ENCODE measurements around the gene DIPK1A.
"Not testable (repeated sequence)": the region's sequence is repeated elsewhere in the genome, so short reads cannot be mapped to it uniquely, and the experiment has no call there.

Gene DIPK1A

DNA sequence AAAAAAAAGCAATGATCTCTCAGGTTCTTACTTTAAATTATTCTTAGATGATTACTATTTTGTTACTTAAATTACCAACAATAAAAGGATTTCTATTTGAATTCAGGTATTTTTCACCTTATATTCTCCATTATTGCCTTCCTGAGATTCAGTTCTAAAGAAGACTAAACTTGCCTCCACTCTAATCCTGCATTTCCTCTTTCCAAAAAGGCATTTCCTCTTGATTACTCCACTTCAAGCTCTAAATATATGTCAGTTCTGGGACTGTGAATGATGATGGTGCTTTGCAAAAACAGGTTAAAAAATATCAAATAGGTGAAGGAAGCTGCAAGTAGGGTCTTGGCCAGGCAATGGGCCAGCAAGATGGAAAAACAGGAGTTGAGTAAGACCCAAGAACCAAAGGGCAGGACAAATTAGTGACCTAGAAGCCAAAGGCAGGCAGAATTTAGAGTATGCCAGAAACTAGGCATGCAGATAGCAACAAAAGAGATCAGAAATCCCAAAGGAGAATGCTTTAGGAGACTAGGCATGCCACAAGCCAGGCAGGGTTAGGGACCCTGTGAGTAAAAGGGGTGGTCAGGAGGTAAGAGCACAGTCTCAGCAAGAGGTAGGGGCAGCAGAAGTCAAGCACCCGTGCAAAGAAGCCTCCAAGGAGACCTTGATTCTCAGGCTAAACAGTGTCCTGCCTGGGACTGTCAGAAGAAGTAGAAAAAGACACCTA lies 11.3 kb upstream of the DIPK1A start:
- no peak for TF ChIP-seq CTCF (IDR thresholded peaks at IDR 0.05; ENCODE audit: control extremely low read depth, extremely low read depth, low read depth, missing control alignments)
- ChIA-PET POLR2A (no interaction called here), CTCF (interaction anchor here (1.0 to 23.8 kb wide), 6 partner anchors 8 to 141 kb away, joined by 3 to 282 read pairs (median 6); partner anchors contain the start of genes DIPK1A and RPL5)
- DNase-seq (ENCODE audit: extremely low spot score), result no peak

DNA sequence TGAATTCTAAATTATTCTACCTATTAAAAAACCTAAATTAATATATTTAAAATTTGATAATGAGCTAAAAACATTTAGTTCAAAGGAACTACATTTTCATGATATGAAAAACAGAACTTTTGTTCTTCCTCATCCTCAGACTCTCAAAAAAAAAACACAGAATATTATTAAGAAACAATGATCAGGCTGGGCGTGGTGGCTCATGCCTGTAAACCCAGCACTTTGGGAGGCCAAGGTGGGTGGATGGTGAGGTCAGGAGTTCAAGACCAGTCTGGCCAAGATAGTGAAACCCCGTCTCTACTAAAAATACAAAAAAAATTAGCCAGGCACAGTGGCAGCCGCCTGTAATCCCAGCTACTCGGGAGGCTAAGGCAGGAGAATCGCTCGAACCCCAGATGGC lies 10.7 kb upstream of the DIPK1A start:
- POLR2A ChIA-PET; DNase-seq (ENCODE audit: extremely low spot score): not testable (repeated sequence)
- CTCF ChIA-PET, result interaction anchor here (1.0 to 23.8 kb wide), 4 partner anchors 9 to 113 kb away, joined by 3 to 282 read pairs (median 38); partner anchors contain the start of gene DIPK1A

DNA sequence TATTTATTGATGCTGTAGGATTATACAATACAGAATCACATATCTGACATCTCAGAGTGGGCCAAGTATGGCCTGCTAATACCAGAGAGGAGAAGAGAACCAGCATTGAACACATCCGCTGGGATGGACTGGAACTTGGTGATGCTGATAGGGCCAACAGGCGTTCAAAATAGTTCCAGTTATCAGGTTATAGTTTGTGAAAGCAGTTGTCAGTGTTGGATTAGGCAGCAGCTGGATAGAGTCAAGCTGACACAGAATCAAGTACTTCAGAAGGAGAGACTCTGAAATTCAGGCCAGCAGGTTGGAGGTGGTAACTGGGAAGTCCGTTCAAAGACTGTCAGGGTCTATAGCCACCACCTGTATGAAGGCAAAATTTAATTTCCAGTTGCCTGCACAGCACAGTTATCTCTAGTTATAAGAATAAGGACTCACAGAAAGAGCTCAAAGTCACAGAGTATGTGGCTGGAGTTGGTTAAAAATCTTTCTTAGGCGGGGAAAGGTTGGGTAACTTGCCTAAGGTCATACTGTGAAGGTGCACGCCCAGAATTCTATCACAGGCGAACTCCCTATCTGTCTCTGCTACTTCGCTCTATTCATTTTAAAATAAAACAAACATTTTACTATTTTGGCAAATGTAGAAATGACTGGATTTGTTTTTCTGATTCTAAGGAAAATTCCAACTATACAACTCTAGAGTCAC lies 9.9 kb upstream of the DIPK1A start:
- CTCF ChIA-PET, result interaction anchor here (1.0 to 23.8 kb wide), 6 partner anchors 10 to 113 kb away, joined by 3 to 282 read pairs (median 8); partner anchors contain the start of gene DIPK1A
- no peak for DNase-seq (ENCODE audit: extremely low spot score)
- POLR2A ChIA-PET, result no interaction called here
- no peak for TF ChIP-seq CTCF (IDR thresholded peaks at IDR 0.05; ENCODE audit: control extremely low read depth, extremely low read depth, low read depth, missing control alignments)

GRCh38 chr1:92969517-92969916 lies 8.3 kb upstream of the DIPK1A start:
- DNase-seq (ENCODE audit: extremely low spot score), result no peak
- CTCF ChIA-PET, result interaction anchor here (0.7 to 23.8 kb wide), 16 partner anchors 8 to 138 kb away, joined by 3 to 282 read pairs (median 6); partner anchors contain the start of gene DIPK1A
- POLR2A ChIA-PET, result no interaction called here
- TF ChIP-seq CTCF (IDR thresholded peaks at IDR 0.05; ENCODE audit: control extremely low read depth, extremely low read depth, low read depth, missing control alignments), result no peak

DNA sequence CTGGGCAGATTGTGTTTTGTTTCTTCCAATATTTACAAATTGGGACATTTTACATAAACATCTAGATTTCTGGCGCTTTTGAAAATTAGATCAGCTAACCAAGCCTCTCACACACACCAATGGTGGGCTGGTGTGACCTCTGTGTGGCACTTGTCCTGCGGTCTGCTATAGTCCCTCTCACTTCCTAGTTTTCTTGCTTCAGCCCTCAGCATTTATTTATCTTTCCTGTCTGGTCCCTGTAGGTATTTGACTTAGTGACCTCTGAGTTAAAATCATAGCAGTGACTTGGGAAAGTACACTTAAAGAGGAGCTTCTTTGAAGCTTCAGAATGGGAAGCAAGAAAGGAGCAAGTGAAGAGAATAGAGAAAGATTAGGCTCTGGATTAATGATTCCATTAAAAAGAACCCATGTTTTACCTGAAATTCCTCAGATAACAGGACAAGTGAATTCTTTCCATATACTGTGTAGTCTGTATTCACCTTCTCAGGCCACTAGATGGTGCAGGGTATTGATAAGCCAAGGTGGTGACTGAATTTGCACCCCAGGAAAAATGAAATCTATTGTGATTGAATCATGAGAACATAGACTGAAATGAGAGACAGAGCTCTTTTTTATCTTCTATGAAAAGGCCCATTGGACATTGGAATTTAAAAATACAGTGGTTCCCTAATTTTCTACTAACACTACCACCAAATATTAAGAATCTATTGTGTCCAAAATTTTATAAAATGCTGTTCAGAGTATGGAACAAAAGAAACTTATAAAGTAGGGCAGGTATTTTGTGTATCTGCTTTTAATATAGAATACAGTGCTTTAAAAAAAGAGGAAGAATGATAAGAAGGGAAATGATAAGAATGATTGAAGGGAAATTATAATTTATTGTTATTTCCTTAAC lies 7.1 kb upstream of the DIPK1A start:
- CTCF ChIA-PET, result interaction anchor here (0.6 to 23.8 kb wide), 34 partner anchors 8 to 131 kb away, joined by 3 to 282 read pairs (median 4); no protein-coding TSS in a partner anchor

DNA sequence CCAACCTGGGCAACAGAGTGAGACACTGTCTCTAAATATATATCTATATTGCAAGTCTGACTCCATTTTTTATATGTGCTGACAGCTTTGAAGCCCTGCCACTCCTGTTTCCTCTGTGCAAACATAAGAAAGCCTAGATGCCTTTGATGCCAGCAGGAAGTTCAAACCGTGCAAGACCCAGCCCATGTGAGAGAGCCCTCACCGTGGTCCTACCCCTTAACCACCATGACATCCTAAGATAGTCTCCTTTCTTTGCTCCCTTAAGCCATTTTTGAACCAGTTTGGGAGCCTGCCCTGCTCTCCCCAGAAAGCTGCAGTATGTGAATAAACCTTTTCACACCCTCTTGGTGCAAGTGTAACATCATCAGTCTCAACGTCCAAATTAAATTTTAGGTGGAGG lies 3.7 kb upstream of the DIPK1A start:
- no peak for TF ChIP-seq CTCF (IDR thresholded peaks at IDR 0.05; ENCODE audit: control extremely low read depth, extremely low read depth, low read depth, missing control alignments)
- no peak for DNase-seq (ENCODE audit: extremely low spot score)
- POLR2A ChIA-PET, result no interaction called here
- CTCF ChIA-PET, result interaction anchor here (11.4 to 23.8 kb wide), 2 partner anchors 28 to 105 kb away, joined by 166 to 282 read pairs; no protein-coding TSS in a partner anchor

More for the DNA sequence above, 7.1 kb upstream of the DIPK1A start:
- peak; percentile 65 for TF ChIP-seq CTCF (IDR thresholded peaks at IDR 0.05; ENCODE audit: control extremely low read depth, extremely low read depth, low read depth, missing control alignments)
- POLR2A ChIA-PET, result no interaction called here
- no peak for DNase-seq (ENCODE audit: extremely low spot score)
